Epidermal melanocyte (primary cell): ENCODE measurements around the gene ATG10.
"Not testable (repeated sequence)": the region's sequence is repeated elsewhere in the genome, so short reads cannot be mapped to it uniquely, and the experiment has no call there.

ENCODE experiments used
- DNase-seq: peaks from one replicate; pipeline ENCODE4 v3.0.0; 2011; ENCODE audit warnings: low spot score; ENCODE audit not compliant: insufficient read length

Gene ATG10

GRCh38 chr5:82054004-82054710 is 82.3 kb downstream of the ATG10 start:
- DNase-seq = no peak

DNA sequence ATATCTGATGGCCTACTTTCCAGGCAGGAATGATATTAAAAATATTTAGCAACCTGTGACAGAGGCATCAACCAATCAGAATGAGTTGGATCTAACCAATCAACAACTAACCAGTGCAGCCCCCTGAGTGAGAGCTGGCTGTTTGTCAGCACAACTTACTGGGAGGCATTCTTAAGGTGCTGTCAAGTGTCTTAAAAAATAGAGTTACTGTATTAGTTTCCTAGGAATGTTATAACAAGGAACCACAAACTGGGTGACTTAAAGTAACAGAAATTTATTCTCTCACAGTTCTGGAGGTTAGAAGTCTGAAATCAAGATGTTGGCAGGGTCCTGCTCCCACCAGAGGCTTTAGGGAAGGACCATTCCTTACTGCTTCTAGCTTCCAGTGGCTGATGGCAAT is 85.2 kb downstream of the ATG10 start:
- no peak for DNase-seq

- DNase-seq = no peak
These were observed 86.9 kb downstream of the ATG10 start for GRCh38 chr5:82058710-82059109.

- no peak for DNase-seq
These were observed 95.0 kb downstream of the ATG10 start for GRCh38 chr5:82066791-82067190.

DNA sequence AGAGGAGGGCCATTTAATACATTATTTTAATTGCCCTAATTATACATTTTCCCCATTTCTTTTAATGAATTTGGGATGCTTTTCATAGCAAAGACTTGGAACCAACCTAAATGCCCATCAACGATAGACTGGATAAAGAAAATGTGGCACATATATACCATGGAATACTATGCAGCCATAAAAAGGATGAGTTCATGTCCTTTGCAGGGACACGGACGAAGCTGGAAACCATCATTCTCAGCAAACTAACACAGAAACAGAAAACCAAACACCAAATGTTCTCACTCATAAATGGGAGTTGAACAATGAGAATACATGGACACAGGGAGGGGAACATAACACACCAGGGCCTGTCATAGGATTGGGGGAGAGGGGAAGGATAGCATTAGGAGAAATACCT is 96.2 kb downstream of the ATG10 start:
- not testable (repeated sequence) for DNase-seq

DNA sequence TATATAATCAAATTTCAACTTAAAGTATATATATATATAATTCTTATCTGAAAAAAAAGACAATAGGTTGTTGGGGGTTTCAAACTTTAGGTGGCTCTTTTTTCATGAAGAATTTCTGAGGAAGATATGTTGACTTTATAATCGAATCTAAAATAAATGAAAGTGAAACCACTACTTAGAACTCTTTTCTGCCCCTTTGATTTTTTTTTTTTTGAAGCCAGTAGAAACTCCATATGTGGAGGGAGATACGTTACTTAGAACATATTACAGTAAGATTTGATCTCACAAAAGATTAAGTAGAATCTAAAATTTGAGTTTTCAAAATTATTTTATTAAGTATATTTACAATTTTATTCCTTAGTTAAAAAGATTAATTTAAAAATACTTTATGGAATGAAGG is 96.9 kb downstream of the ATG10 start:
- no peak for DNase-seq

DNA sequence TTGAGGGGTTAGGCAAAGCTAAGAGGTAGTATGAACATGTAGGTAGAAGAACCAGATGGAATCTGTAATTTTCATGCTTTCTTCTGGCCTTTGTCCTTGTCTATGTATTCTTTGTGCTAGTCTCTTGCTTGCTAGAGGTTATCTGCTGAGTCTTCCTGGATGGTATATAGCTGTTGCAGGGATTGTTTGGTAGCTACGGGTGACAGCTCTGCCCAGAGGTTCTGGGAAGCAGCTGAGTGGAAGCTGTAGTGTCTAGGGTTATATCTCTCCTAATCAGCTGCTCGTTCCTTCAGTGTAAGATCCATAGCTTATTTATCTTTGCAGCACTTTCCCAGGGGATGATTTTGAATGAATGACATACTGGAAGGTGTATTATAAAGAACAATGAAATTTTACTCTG is 100.3 kb downstream of the ATG10 start:
- DNase-seq = no peak

DNA sequence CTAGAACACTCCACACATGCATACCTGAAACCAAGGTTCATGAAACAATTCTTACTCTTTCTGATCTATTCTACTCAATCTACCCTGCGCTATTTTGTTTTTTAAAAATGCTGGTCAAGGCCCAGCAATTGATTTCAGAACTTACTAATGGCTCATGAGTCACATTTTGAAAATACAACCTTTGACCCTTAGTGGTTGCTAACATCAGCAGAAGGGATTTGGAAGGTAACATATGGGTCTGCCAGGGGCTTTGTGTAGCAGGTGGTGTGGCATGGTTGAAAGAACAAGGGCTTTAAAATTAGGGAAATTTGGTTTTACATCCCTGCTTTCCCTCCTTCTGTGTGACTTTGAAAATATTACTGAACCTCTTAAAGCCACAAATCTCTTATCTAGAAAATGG is 101.4 kb downstream of the ATG10 start:
- DNase-seq = no peak

DNA sequence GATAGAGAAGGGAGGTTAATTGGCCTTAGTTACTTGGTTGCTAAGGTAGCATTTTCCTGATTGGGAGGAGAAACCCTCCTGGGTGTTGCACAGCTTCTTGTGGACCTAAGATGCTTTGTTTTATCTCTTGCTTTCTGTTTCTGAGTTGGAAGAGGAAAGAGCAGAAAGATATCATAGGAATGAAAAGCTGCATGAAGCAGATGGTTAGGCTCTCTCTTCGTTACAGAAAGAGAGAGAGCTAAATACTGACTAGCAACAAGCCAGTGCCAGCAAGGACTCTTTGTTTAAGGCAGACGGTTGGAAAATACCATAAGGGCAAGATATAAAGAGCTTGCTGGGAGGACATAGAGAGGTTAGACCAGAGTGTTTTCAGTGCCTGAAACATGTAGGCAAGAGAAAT is 103.1 kb downstream of the ATG10 start:
- no peak for DNase-seq

GRCh38 chr5:82077496-82077895 is 105.7 kb downstream of the ATG10 start:
- no peak for DNase-seq

DNA sequence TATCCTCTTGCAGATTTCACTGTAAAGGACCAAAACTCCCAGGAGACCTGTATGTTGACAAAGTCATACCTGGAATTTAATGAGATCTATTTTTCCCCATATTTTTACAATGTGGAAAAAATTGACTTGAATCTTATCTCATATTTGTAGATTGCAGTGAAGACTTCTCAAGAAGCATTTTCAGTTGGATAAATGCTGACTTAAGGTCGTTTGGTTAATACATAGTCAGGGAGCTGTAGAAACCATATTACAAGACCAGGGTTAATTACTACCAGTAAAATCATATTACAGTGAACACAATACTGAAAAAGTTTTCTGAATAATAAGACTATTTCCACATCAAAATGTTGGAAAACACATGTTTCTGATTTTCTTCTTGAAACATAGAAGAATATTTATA is 119.8 kb downstream of the ATG10 start:
- DNase-seq = no peak

GRCh38 chr5:82095536-82095935 is 123.7 kb downstream of the ATG10 start:
- DNase-seq = no peak

DNA sequence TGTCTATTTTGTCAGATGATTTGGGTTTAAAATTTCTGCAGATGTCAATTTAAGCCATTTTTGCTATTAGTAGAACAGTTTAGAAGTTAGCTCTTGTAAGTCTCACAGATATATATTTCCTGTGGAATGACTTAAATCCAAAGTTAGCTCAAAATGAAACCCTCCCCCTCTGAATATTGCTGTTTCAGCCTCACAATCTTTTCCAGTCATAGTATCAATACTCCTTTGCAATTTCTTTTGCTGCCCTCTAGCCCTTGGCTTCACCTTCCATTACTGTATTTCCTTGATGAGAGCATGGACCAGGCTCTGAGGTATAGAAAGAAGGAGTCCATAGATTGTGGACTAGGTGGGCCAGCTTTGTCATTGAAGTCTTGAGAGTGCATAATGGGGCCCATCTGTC is 124.4 kb downstream of the ATG10 start:
- DNase-seq = no peak

- no peak for DNase-seq
These were observed 128.7 kb downstream of the ATG10 start for GRCh38 chr5:82100303-82101077.

DNA sequence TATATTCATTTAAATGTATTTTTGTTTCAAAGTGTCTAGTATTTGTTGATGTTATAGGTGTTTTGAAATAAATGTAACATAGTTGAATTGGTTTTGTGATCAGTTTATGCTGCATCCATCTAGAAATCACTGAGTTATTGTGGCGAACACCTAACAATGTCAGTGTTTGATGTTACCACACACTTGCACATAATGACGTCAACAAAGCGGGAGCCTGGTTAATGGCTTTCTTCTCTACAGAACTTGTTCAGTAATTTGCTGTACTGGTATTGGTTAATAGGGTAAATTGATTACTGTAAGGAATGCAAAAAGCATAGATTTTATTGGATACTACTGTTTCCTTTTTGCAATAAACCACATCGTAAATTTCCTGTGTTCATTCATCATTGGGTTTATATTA is 133.0 kb downstream of the ATG10 start:
- no peak for DNase-seq

DNA sequence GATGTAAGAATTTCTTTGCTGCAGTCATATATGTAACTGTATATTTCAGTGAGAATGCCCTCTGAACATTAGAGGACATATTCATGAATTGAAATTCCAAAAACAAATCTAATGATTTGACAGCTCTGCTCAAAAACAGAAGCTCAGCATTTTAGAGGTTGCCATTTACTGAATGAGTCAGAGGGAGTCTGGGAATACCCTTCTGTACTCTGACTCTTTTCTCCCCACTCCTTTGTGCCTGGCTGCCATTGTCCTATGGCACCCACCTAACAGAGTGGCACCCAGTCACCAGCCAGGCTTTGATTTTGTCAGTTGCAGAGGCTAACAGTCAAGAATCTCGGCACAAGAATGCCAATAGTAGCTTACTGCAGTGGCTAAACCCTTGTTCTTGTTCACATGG is 133.6 kb downstream of the ATG10 start:
- DNase-seq = no peak

DNA sequence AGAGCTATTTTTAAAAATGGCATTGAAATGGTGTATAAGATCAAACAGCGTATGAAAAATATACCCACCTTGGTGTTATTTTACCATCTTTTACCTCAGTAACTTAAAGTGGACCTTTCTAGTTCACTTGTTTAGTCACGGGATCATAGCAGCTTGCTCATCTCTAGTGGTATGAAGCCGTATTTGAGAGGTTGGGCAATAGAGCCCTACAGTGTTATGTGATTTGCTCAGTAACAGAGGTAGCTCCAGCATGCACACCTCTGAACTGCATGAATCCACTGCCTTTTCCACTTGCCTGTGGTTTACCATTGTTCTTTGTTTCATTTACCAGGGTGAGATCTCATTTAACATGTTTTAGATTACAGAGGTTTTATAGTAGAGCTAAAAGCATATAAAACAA is 134.4 kb downstream of the ATG10 start:
- DNase-seq = no peak

GRCh38 chr5:82106756-82107155 is 134.9 kb downstream of the ATG10 start:
- no peak for DNase-seq

GRCh38 chr5:82107267-82107666 is 135.4 kb downstream of the ATG10 start:
- DNase-seq = no peak

DNA sequence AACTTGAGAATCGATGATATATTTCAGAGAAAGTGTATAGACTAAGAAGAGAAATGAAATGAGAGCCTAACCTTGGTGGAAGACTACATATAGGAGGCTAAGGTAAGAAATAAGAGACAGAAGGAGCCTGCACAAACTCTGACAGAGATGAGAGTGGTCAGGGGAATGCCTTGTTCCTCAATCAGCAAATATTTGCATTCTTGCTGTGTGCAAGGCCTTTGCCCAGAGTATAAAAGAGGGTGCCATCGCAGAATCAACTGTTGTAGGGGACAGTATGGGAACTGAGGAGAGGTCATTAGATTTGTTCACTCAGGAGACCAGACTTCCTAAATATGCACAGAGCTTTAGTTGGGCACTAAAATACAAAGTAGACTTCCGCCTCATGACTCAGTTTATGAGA is 137.2 kb downstream of the ATG10 start:
- no peak for DNase-seq

DNA sequence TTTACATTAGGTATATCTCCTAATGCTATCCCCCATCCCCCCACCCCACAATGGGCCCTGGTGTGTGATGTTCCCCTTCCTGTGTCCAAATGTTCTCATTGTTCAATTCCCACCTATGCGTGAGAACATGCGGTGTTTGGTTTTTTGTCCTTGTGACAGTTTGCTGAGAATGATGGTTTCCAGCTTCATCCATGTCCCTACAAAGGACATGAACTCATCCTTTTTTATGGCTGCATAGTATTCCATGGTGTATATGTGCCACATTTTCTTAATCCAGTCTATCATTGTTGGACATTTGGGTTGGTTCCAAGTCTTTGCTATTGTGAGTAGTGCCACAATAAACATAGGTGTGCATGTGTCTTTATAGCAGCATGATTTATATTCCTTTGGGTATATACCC is 138.1 kb downstream of the ATG10 start:
- DNase-seq = not testable (repeated sequence)

DNA sequence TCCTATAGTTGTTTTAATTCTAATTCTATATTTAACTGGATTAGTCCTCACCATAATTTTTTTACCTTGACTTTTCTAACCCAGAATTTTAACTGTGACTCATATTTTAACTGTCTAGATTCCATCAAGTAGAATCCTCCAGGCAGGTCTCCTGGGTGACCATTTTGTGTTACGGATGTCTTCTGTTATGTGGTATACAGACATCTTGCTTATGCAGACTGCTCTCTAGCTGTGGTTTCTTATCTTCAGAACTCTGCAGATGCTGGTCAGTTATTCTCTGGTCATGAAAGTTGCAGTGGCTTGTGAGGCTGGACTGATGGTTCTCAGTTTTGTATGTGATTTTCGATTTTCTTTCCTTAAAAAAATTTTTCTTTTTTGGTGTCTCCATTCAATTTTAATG is 139.4 kb downstream of the ATG10 start:
- no peak for DNase-seq

DNA sequence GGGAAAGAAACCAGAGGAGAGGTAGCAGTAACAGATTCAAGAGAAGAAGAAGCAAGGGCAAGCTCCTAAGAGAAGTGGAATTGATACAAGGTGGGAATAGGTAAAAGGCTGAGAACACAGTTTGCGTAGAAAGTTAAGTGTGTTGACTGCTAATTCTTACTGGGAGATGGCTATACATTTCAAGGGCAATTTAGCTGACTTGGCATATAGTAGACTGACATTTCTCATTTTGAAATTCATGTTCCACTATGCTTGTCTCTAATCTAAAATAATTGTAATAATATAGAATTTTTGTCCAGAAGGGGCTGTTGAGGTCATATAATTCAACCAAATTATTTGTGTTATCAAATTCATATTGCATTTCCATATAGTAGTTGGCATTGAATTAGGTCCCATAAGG is 144.0 kb downstream of the ATG10 start:
- DNase-seq = no peak
